HCT116 (cell line): ENCODE results near the gene CORO2B. TPM values are rescaled to one million over a fixed set of nuclear protein-coding genes. Genes with fewer than 3 reads are reported as not detected.

Experiments
- ATAC-seq: fragments of 200-7000 bp; cut with Tn5 transposase; 2 replicates; pipeline ENCODE4 v1.9.1; 2020; ENCODE audit warnings: mild to moderate bottlenecking, moderate library complexity
- BruUV-seq: library from RNA; stranded (reverse); fragments of 400-500 nt; replicated peaks from 2 replicates; lab custom pipeline; 2021; lab: Mats Ljungman, UMichigan
- CTCF ChIA-PET: fragments of 300-600 bp; sonication (Branson Sonifier 250); formaldehyde crosslinking; loops from one replicate; lab custom pipeline; 2021; ENCODE audit warnings: antibody characterized with exemption; lab: Charles Lee
- POLR2A ChIA-PET: fragments of 300-600, 350-600 bp; sonication (Branson Sonifier 250); formaldehyde crosslinking; loops from one replicate; lab custom pipeline; 2021; ENCODE audit warnings: antibody characterized with exemption; lab: Charles Lee
- RAD21 ChIA-PET, 2 experiments: fragments of 300-600 bp; sonication (Branson Sonifier 250); formaldehyde crosslinking; loops; one replicate each; lab custom pipeline; 2023; ENCODE audit warnings: low total read pairs in 2 of 2; ENCODE audit not compliant: uncharacterized antibody in 2 of 2, unreplicated experiment in 2 of 2, low non-redundant PET in 1 of 2; lab: Charles Lee
- DNase-seq: peaks from one replicate; pipeline ENCODE4 v3.0.0-alpha.2; 2010; ENCODE audit warnings: low read depth, low spot score
- H2AFZ ChIP-seq: fragments of 200-600 bp; shearing (Covaris generic), sonication (generic); 2 replicates; pipeline ENCODE4 v1.6.1; 2017; ENCODE audit warnings: low read depth, mixed run types, mixed read lengths, antibody characterized with exemption, low read length; ENCODE audit not compliant: poor library complexity, severe bottlenecking
- H3K27ac ChIP-seq: 2 replicates; pipeline ENCODE4 v1.5.1; 2012; ENCODE audit warnings: low read depth, low read length
- H3K27me3 ChIP-seq: fragments of 200-600 bp; sonication (generic); 2 replicates; pipeline ENCODE4 v1.6.1; 2016; ENCODE audit warnings: mixed run types, low read length, mixed read lengths; ENCODE audit not compliant: insufficient read depth
- H3K36me3 ChIP-seq, 2 experiments: fragments of 200-500 bp in 1 of 2; fragments of 200-600 bp in 1 of 2; sonication (Bioruptor generic) in 1 of 2; sonication (generic) in 1 of 2; 2 replicates each; pipeline versions ENCODE4 v1.5.1 to v1.6.1; 2014 to 2016; ENCODE audit warnings: low read length in 2 of 2, inconsistent platforms in 1 of 2, mixed read lengths in 1 of 2, mixed run types in 1 of 2; ENCODE audit not compliant: insufficient read depth in 2 of 2, control insufficient read depth in 1 of 2
- H3K4me1 ChIP-seq, 2 experiments: fragments of 200-600 bp in 1 of 2; sonication (generic) in 1 of 2; 2 replicates each; pipeline versions ENCODE4 v1.5.1 to v1.6.1; 2012 to 2017; ENCODE audit warnings: low read length in 2 of 2, inconsistent platforms in 1 of 2, mild to moderate bottlenecking in 1 of 2, mixed read lengths in 1 of 2, mixed run types in 1 of 2, moderate library complexity in 1 of 2; ENCODE audit not compliant: insufficient read depth in 2 of 2, control insufficient read depth in 1 of 2
- H3K4me2 ChIP-seq: fragments of 200-600 bp; sonication (generic); 2 replicates; pipeline ENCODE4 v1.6.1; 2017; ENCODE audit warnings: mixed run types, low read length, mixed read lengths
- H3K4me3 ChIP-seq, 2 experiments: fragments of 200-600 bp in 1 of 2; sonication (generic) in 1 of 2; replicated peaks in 1 of 2; 2 replicates each; pipeline ENCODE4 v1.5.1; 2011 to 2016; ENCODE audit warnings: low read length in 2 of 2, control low read depth in 1 of 2, low read depth in 1 of 2, mild to moderate bottlenecking in 1 of 2, mixed read lengths in 1 of 2, mixed run types in 1 of 2
- H3K79me2 ChIP-seq: fragments of 200-600 bp; sonication (generic); 2 replicates; pipeline ENCODE4 v1.6.1; 2017; ENCODE audit warnings: mild to moderate bottlenecking, mixed run types, low read length, moderate library complexity, mixed read lengths; ENCODE audit not compliant: insufficient read depth
- H3K9ac ChIP-seq: fragments of 200-600 bp; sonication (generic); 2 replicates; pipeline ENCODE4 v1.6.1; 2016; ENCODE audit warnings: low read length, mixed read lengths
- H3K9me2 ChIP-seq: fragments of 200-600 bp; sonication (generic), shearing (Covaris generic); 2 replicates; pipeline ENCODE4 v1.6.1; 2017; ENCODE audit warnings: mixed run types, mild to moderate bottlenecking, moderate library complexity; ENCODE audit not compliant: insufficient read depth
- H3K9me3 ChIP-seq, 2 experiments: fragments of 200-500 bp in 1 of 2; fragments of 200-600 bp in 1 of 2; sonication (Bioruptor generic) in 1 of 2; sonication (generic) in 1 of 2; 2 replicates each; pipeline ENCODE4 v1.6.1; 2014 to 2017; ENCODE audit warnings: low read length in 2 of 2, mixed read lengths in 2 of 2, inconsistent platforms in 1 of 2, low read depth in 1 of 2, mild to moderate bottlenecking in 1 of 2, mixed run types in 1 of 2, moderate library complexity in 1 of 2; ENCODE audit not compliant: control insufficient read depth in 1 of 2, insufficient read depth in 1 of 2
- H4K20me1 ChIP-seq: fragments of 200-600 bp; sonication (generic), shearing (Covaris generic); 2 replicates; pipeline ENCODE4 v1.6.1; 2017; ENCODE audit warnings: mixed run types, mild to moderate bottlenecking, moderate library complexity; ENCODE audit not compliant: insufficient read depth
- EZH2phosphoT487 ChIP-seq: fragments of 200-600 bp; IDR thresholded peaks from 2 replicates; pipeline ENCODE4 v1.6.1; 2018; ENCODE audit warnings: antibody characterized with exemption, borderline replicate concordance
- JUND ChIP-seq: IDR thresholded peaks from 2 replicates; pipeline ENCODE4 v1.6.1; 2012
- RAD21 ChIP-seq: IDR thresholded peaks from 2 replicates; pipeline ENCODE4 v1.6.1; 2012; ENCODE audit warnings: low read depth, mild to moderate bottlenecking
- SP1 ChIP-seq: IDR thresholded peaks from 2 replicates; pipeline ENCODE4 v1.6.1; 2012; ENCODE audit warnings: low read depth
- TCF7L2 ChIP-seq: IDR thresholded peaks from 2 replicates; pipeline ENCODE4 v1.7.0; 2011; ENCODE audit warnings: borderline replicate concordance, inconsistent platforms; ENCODE audit not compliant: insufficient read depth, insufficient read length; ENCODE audit errors: extremely low read depth
- YY1 ChIP-seq: IDR thresholded peaks from 2 replicates; pipeline ENCODE4 v1.6.1; 2011; ENCODE audit warnings: low read length, low read depth, moderate library complexity, mild to moderate bottlenecking; ENCODE audit not compliant: insufficient replicate concordance; ENCODE audit errors: extremely low read depth
- ZNF274 ChIP-seq: fragments of 200-500 bp; sonication (Bioruptor generic); IDR thresholded peaks from 2 replicates; pipeline ENCODE4 v1.6.1; 2014; ENCODE audit warnings: mild to moderate bottlenecking, low read depth, low read length, inconsistent platforms
- intact Hi-C: fragments of 100-400 bp; cut with micrococcal nuclease; formaldehyde crosslinking; loops from 2 replicates; pipeline ENCODE4 v1.10.0; 2022
- total RNA-seq: library from RNA; stranded (reverse); gene quantifications from one replicate; pipeline ENCODE4 v1.2.1, GENCODE V29; 2021; ENCODE audit not compliant: unreplicated experiment
- TF ChIP-seq, protein P1 (sequence below), 3 experiments: fragments of 200-600 bp in 1 of 3; sonication (generic) in 1 of 3; IDR thresholded peaks in 2 of 3; conservative IDR thresholded peaks in 1 of 3; 2 replicates each; pipeline ENCODE4 v1.5.1; 2012 to 2017; ENCODE audit warnings: low read depth in 2 of 3, low read length in 2 of 3, antibody characterized with exemption in 1 of 3, borderline replicate concordance in 1 of 3, control low read depth in 1 of 3, mild to moderate bottlenecking in 1 of 3, mixed read lengths in 1 of 3, mixed run types in 1 of 3, moderate library complexity in 1 of 3; ENCODE audit not compliant: insufficient read depth in 1 of 3

Gene CORO2B
- total RNA-seq, 1 experiment from 2014 or later, result 2.8 TPM

DNA sequence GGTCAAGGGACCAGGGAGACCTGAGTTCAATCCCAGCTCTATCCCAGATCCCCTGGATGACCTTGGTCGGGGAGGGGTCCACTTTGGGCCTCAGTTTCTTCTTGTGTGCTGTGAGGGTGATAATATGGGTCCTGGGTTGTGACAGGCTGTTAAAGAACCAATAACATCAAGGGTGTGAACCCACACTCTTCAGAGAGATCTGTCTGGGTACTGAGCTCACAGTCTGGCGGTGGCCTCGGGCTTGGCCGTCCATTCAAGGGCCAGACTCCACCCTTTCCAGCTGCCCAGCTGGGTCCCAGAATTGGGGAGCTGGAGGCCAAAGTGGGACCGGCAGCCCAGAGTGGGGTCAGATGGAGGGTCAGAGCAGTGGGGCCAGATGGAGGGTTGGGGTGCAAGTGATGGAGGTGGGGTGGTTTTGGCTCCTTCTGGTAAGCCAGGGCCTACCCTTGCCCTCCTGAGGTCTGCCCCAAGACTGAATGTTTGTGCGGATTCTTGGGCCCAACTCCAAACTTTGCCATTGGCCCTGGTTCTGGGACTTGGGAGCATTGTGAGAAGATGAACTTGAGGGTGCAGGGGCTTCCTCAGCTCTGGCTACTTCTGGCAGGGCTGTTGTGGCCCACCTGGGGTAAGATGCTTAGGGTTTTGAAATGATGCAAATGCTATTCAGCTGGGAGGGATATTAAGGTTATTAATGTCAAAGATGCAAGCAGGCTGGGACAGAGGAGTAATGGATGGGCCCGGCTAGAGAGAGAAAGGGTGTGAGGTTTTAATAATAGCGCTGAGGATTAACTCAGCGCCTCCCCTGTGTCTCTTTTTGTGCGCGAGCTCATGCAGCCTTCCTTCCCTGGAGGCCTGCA, 1.5 kb downstream of the CORO2B start:
- CTCF ChIA-PET, result interaction anchor here (0.7 to 1.2 kb wide), 2 partner anchors 30 to 94 kb away, joined by 3 read pairs; no protein-coding TSS in a partner anchor
- Histone ChIP-seq H3K9me2 (no peaks in the 10 kb centered on the region), H3K4me2 (peak overlapping the region; percentile 92), H3K27ac (no peak overlapping the region), H3K79me2 (no peaks in the 10 kb centered on the region), H3K36me3 (no peaks in the 10 kb centered on the region), H3K9me3 (no peaks in the 10 kb centered on the region), H3K27me3 (no peaks in the 10 kb centered on the region), H3K4me3 (peak overlapping the region; percentile 52 to 68), H2AFZ (no peak overlapping the region), H3K4me1 (peaks cover 27 to 72% of the 10 kb centered on the region in 2 experiments), H3K9ac (peak overlapping the region; percentile 50), H4K20me1 (no peaks in the 10 kb centered on the region)
- TF ChIP-seq EZH2phosphoT487, result no peak
- TF ChIP-seq TCF7L2, result no peak
- TF ChIP-seq RAD21, result no peak
- TF ChIP-seq, protein P1, sequence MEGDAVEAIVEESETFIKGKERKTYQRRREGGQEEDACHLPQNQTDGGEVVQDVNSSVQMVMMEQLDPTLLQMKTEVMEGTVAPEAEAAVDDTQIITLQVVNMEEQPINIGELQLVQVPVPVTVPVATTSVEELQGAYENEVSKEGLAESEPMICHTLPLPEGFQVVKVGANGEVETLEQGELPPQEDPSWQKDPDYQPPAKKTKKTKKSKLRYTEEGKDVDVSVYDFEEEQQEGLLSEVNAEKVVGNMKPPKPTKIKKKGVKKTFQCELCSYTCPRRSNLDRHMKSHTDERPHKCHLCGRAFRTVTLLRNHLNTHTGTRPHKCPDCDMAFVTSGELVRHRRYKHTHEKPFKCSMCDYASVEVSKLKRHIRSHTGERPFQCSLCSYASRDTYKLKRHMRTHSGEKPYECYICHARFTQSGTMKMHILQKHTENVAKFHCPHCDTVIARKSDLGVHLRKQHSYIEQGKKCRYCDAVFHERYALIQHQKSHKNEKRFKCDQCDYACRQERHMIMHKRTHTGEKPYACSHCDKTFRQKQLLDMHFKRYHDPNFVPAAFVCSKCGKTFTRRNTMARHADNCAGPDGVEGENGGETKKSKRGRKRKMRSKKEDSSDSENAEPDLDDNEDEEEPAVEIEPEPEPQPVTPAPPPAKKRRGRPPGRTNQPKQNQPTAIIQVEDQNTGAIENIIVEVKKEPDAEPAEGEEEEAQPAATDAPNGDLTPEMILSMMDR (IDR thresholded peaks at IDR 0.05 in 2 of 3, conservative IDR thresholded peaks at IDR 0.05 in 1 of 3; ENCODE audit: borderline replicate concordance in 1 of 3, insufficient read depth in 1 of 3, low read depth in 2 of 3, low read length in 2 of 3), result no peak
- no peak for TF ChIP-seq SP1
- TF ChIP-seq YY1, result no peak
- TF ChIP-seq JUND, result no peak
- no peak for TF ChIP-seq ZNF274
- ATAC-seq (no peak), DNase-seq (no peak)
- RAD21 ChIA-PET, result no interaction called here
- intact Hi-C loops, result no loop called here
- POLR2A ChIA-PET, result interaction anchor here (1.2 kb wide), 1 partner anchor 8 kb away, joined by 3 read pairs; no protein-coding TSS in a partner anchor
- TSS peak; percentile 47 for BruUV-seq
